Endodermal cell (in vitro differentiated cells): ENCODE data around the gene RAB13. TPM values are rescaled to one million over a fixed set of nuclear protein-coding genes. Genes with fewer than 3 reads are reported as not detected.
"Not testable (repeated sequence)": the region's sequence is repeated elsewhere in the genome, so short reads cannot be mapped to it uniquely, and the experiment has no call there.

Source experiments
- DNase-seq: peaks from one replicate; pipeline ENCODE4 v3.0.0-alpha.2; 2017
- H3K27ac ChIP-seq: 2 replicates; pipeline ENCODE4 v1.5.1; 2013; ENCODE audit warnings: mild to moderate bottlenecking, low read depth, low read length, moderate library complexity
- H3K27me3 ChIP-seq: 2 replicates; pipeline ENCODE4 v1.6.1; 2013; ENCODE audit warnings: mild to moderate bottlenecking, low read length, moderate library complexity; ENCODE audit not compliant: insufficient read depth, control insufficient read depth, poor library complexity, severe bottlenecking
- H3K36me3 ChIP-seq: 2 replicates; pipeline ENCODE4 v1.7.0; 2013; ENCODE audit warnings: mild to moderate bottlenecking, low read length, moderate library complexity; ENCODE audit not compliant: control insufficient read depth, insufficient read depth
- H3K4me1 ChIP-seq: one replicate; pipeline ENCODE4 v1.7.0; 2013; ENCODE audit warnings: low read length; ENCODE audit not compliant: control insufficient read depth, insufficient read depth
- H3K4me3 ChIP-seq: 2 replicates; pipeline ENCODE4 v1.5.1; 2013; ENCODE audit warnings: mild to moderate bottlenecking, low read length, moderate library complexity
- H3K9ac ChIP-seq: 2 replicates; pipeline ENCODE4 v1.6.1; 2013; ENCODE audit warnings: mild to moderate bottlenecking, low read length, moderate library complexity; ENCODE audit not compliant: poor library complexity, severe bottlenecking; ENCODE audit errors: extremely low read depth
- H3K9me3 ChIP-seq: 2 replicates; pipeline ENCODE4 v1.6.1; 2013; ENCODE audit warnings: mild to moderate bottlenecking, low read length, moderate library complexity; ENCODE audit not compliant: control insufficient read depth
- H3K27ac Mint-ChIP-seq: 2 replicates; pipeline ENCODE4 v1.8.0; 2020; ENCODE audit warnings: mixed read lengths
- H3K27me3 Mint-ChIP-seq: 2 replicates; pipeline ENCODE4 v1.8.0; 2021; ENCODE audit warnings: mild to moderate bottlenecking, mixed read lengths; ENCODE audit not compliant: insufficient read depth
- H3K36me3 Mint-ChIP-seq: 2 replicates; pipeline ENCODE4 v1.8.0; 2020; ENCODE audit warnings: low read depth, mixed read lengths
- H3K4me1 Mint-ChIP-seq: 2 replicates; pipeline ENCODE4 v1.8.0; 2020; ENCODE audit warnings: mixed read lengths
- H3K4me3 Mint-ChIP-seq: 2 replicates; pipeline ENCODE4 v1.8.0; 2020; ENCODE audit warnings: mild to moderate bottlenecking, moderate library complexity, mixed read lengths
- H3K9me3 Mint-ChIP-seq: 2 replicates; pipeline ENCODE4 v1.8.0; 2020; ENCODE audit warnings: mild to moderate bottlenecking, mixed read lengths
- CTCF ChIP-seq: fragments of 200-600 bp; sonication (generic); conservative IDR thresholded peaks from 2 replicates; pipeline ENCODE4 v1.5.0; 2021; ENCODE audit warnings: antibody characterized with exemption, mild to moderate bottlenecking
- WGBS, 2 experiments: methylation state at CpG; one replicate each; pipeline versions ENCODE4 v1.1.5 to v1.1.7; 2013; ENCODE audit warnings: missing lambda C conversion rate in 2 of 2, mixed read lengths in 1 of 2; ENCODE audit not compliant: insufficient coverage in 1 of 2, insufficient read length in 1 of 2; 5-methylcytosine and 5-hydroxymethylcytosine counted together
- total RNA-seq, 2 donors: library from RNA; stranded (reverse); fragmentation: NEBNext Ultra II Directional in 1 of 2; extraction: Animal tissue kit (Norgen Biotek cat#: 25700) in 1 of 2; gene quantifications; 2 replicates in 1 of 2; 3 replicates in 1 of 2; pipeline ENCODE4 v1.2.1, GENCODE V29; 2021

The RAB13 gene
- total RNA-seq, 2 donors from 2014 or later = 80.3 to 97.1 TPM

GRCh38 chr1:154019269-154019668, 33.1 kb upstream of the RAB13 start:
- Mint-ChIP-seq H3K4me3 (no peak overlapping the region), H3K9me3 (no peaks in the 10 kb centered on the region), H3K36me3 (no peaks in the 10 kb centered on the region), H3K27ac (no peak overlapping the region), H3K4me1 (no peaks in the 10 kb centered on the region), H3K27me3 (no peaks in the 10 kb centered on the region)
- H3K9ac ChIP-seq = no peak overlapping the region
- no peaks in the 10 kb centered on the region for H3K27me3 ChIP-seq
- H3K36me3 ChIP-seq = no peaks in the 10 kb centered on the region
- H3K4me3 ChIP-seq = no peak overlapping the region
- WGBS, 2 experiments = 89% methylated on average over 4 of the region's 4 CpGs
- no peak for TF ChIP-seq CTCF
- H3K4me1 ChIP-seq = no peaks in the 10 kb centered on the region
- H3K9me3 ChIP-seq = no peaks in the 10 kb centered on the region
- H3K27ac ChIP-seq = no peak overlapping the region
- DNase-seq = no peak

- H3K9ac ChIP-seq = no peak overlapping the region
- no peaks in the 10 kb centered on the region for H3K27me3 ChIP-seq
- no peak for TF ChIP-seq CTCF
- no peaks in the 10 kb centered on the region for H3K36me3 ChIP-seq
- Mint-ChIP-seq H3K27me3 (no peaks in the 10 kb centered on the region), H3K27ac (no peak overlapping the region), H3K36me3 (no peaks in the 10 kb centered on the region), H3K4me3 (no peak overlapping the region), H3K9me3 (no peaks in the 10 kb centered on the region), H3K4me1 (no peaks in the 10 kb centered on the region)
- H3K9me3 ChIP-seq = no peaks in the 10 kb centered on the region
- no peaks in the 10 kb centered on the region for H3K4me1 ChIP-seq
- no peak overlapping the region for H3K4me3 ChIP-seq
- DNase-seq = no peak
- no peak overlapping the region for H3K27ac ChIP-seq
- 93 to 100% methylated on average over 2 to 3 of the region's 3 CpGs for WGBS, 2 experiments
These were observed 28.2 kb upstream of the RAB13 start for GRCh38 chr1:154014154-154014907.

GRCh38 chr1:154012543-154012942, 26.4 kb upstream of the RAB13 start:
- H3K27me3 ChIP-seq, H3K36me3 ChIP-seq, H3K9me3 Mint-ChIP-seq, H3K4me3 ChIP-seq, H3K27ac ChIP-seq, H3K27ac Mint-ChIP-seq, H3K9me3 ChIP-seq, H3K36me3 Mint-ChIP-seq, DNase-seq, H3K4me1 ChIP-seq, H3K9ac ChIP-seq, H3K4me3 Mint-ChIP-seq, H3K4me1 Mint-ChIP-seq, H3K27me3 Mint-ChIP-seq: not testable (repeated sequence)
- 92 to 99% methylated on average over 11 to 14 of the region's 14 CpGs for WGBS, 2 experiments

DNA sequence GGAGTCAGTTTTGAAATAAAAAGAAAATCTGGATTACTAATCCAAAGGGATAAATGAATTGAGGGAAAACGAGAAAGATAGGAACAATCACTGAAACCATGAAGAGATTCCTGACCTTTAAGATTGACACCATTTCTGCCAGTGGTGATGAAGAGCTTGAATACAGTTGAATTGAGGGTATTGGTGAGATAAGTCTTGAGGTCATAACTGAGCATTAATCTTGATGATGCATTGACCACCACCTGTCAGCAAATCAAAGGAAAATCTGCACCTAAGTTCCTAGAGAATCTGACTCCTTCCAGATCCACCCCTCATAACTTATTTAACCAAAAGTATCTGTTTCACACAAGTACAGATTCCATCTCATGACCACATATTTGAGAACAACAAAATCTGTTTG, 26.0 kb upstream of the RAB13 start:
- Histone ChIP-seq H3K4me1 (no peaks in the 10 kb centered on the region), H3K27ac (no peak overlapping the region), H3K4me3 (no peak overlapping the region), H3K9ac (no peak overlapping the region), H3K36me3 (no peaks in the 10 kb centered on the region), H3K9me3 (no peaks in the 10 kb centered on the region), H3K27me3 (no peaks in the 10 kb centered on the region)
- H3K4me1 Mint-ChIP-seq = no peaks in the 10 kb centered on the region
- H3K36me3 Mint-ChIP-seq = no peaks in the 10 kb centered on the region
- H3K27ac Mint-ChIP-seq = no peak overlapping the region
- H3K27me3 Mint-ChIP-seq = no peaks in the 10 kb centered on the region
- no peak for TF ChIP-seq CTCF
- H3K4me3 Mint-ChIP-seq = no peak overlapping the region
- H3K9me3 Mint-ChIP-seq = no peaks in the 10 kb centered on the region
- no peak for DNase-seq
- 92 to 100% methylated on average over 1 of the region's 1 CpG for WGBS, 2 experiments
